ENCODE results near the gene ACACB. TPM values are rescaled to one million over a fixed set of nuclear protein-coding genes. Genes with fewer than 3 reads are reported as not detected.

Gene ACACB
- total and polyA plus RNA-seq, 4 donors = 8.4 to 70.3 (median 30.1) TPM

GRCh38 chr12:109114644-109115043 lies 1.7 kb upstream of the ACACB start:
- DNase-seq (no peak), ATAC-seq (ENCODE audit: low FRiP score) (no peak)
- intact Hi-C loops (cut with DNase I) = loop anchor here (5.0 to 10.0 kb wide), 3 partner anchors 33 to 270 kb away; no protein-coding TSS in a partner anchor
- Histone ChIP-seq H3K27me3 (ENCODE audit: control insufficient read depth in 1 of 2, insufficient read depth in 2 of 2, low read length in 1 of 2) (no peaks in the 10 kb centered on the region), H3K4me1 (ENCODE audit: control insufficient read depth in 1 of 2, insufficient read depth in 2 of 2, low read length in 2 of 2) (no peaks in the 10 kb centered on the region), H3K4me3 (ENCODE audit: low read length in 2 of 2) (no peak overlapping the region), H3K27ac (ENCODE audit: low read depth in 1 of 2, low read length in 2 of 2) (no peak overlapping the region), H3K9me3 (ENCODE audit: control insufficient read depth, low read length) (no peaks in the 10 kb centered on the region), H3K36me3 (ENCODE audit: control insufficient read depth in 1 of 2, insufficient read depth in 2 of 2, low read length in 1 of 2) (peaks cover 0 to 2% of the 10 kb centered on the region in 2 donors)
- 50 to 60% methylated on average over 2 of the region's 2 CpGs for WGBS, 2 donors

GRCh38 chr12:109115404-109115757 lies 1.0 kb upstream of the ACACB start:
- 88 to 93% methylated on average over 3 of the region's 3 CpGs for WGBS, 2 donors
- Histone ChIP-seq H3K9me3 (ENCODE audit: control insufficient read depth, low read length) (no peaks in the 10 kb centered on the region), H3K4me1 (ENCODE audit: control insufficient read depth in 1 of 2, insufficient read depth in 2 of 2, low read length in 2 of 2) (no peaks in the 10 kb centered on the region), H3K27me3 (ENCODE audit: control insufficient read depth in 1 of 2, insufficient read depth in 2 of 2, low read length in 1 of 2) (no peaks in the 10 kb centered on the region), H3K27ac (ENCODE audit: low read depth in 1 of 2, low read length in 2 of 2) (no peak overlapping the region), H3K36me3 (ENCODE audit: control insufficient read depth in 1 of 2, insufficient read depth in 2 of 2, low read length in 1 of 2) (no peaks in the 10 kb centered on the region), H3K4me3 (ENCODE audit: low read length in 2 of 2) (no peak overlapping the region)
- ATAC-seq (ENCODE audit: low FRiP score) (no peak), DNase-seq (no peak)
- intact Hi-C loops (cut with DNase I) = loop anchor here in 1 of 2 donors (10.0 kb wide), 1 partner anchor 269 kb away; no protein-coding TSS in a partner anchor

GRCh38 chr12:109116611-109116949 lies 193 bp downstream of the ACACB start:
- intact Hi-C loops (cut with DNase I) = loop anchor here in 1 of 2 donors (10.0 kb wide), 1 partner anchor 268 kb away; no protein-coding TSS in a partner anchor

GRCh38 chr12:109120095-109120494 lies 3.7 kb downstream of the ACACB start:
- no peak overlapping the region for H3K27ac ChIP-seq (ENCODE audit: low read depth in 1 of 2, low read length in 2 of 2)

More at GRCh38 chr12:109116611-109116949, 193 bp downstream of the ACACB start:
- no peaks in the 10 kb centered on the region for H3K4me1 ChIP-seq (ENCODE audit: control insufficient read depth in 1 of 2, insufficient read depth in 2 of 2, low read length in 2 of 2)
- H3K9me3 ChIP-seq (ENCODE audit: control insufficient read depth, low read length) = no peaks in the 10 kb centered on the region
- ATAC-seq (ENCODE audit: low FRiP score) = no peak
- no peaks in the 10 kb centered on the region for H3K27me3 ChIP-seq (ENCODE audit: control insufficient read depth in 1 of 2, insufficient read depth in 2 of 2, low read length in 1 of 2)
- 44 to 46% methylated on average over 12 of the region's 12 CpGs for WGBS, 2 donors
- H3K27ac ChIP-seq (ENCODE audit: low read depth in 1 of 2, low read length in 2 of 2) = no peak overlapping the region
- H3K4me3 ChIP-seq (ENCODE audit: low read length in 2 of 2) = no peak overlapping the region
- H3K36me3 ChIP-seq (ENCODE audit: control insufficient read depth in 1 of 2, insufficient read depth in 2 of 2, low read length in 1 of 2) = no peaks in the 10 kb centered on the region
- DNase-seq = no peak

GRCh38 chr12:109120557-109120956 lies 4.2 kb downstream of the ACACB start:
- H3K4me3 ChIP-seq (ENCODE audit: low read length in 2 of 2) = no peak overlapping the region
- no peaks in the 10 kb centered on the region for H3K36me3 ChIP-seq (ENCODE audit: control insufficient read depth in 1 of 2, insufficient read depth in 2 of 2, low read length in 1 of 2)
- no peaks in the 10 kb centered on the region for H3K9me3 ChIP-seq (ENCODE audit: control insufficient read depth, low read length)
- DNase-seq = no peak
- no peak overlapping the region for H3K27ac ChIP-seq (ENCODE audit: low read depth in 1 of 2, low read length in 2 of 2)
- H3K27me3 ChIP-seq (ENCODE audit: control insufficient read depth in 1 of 2, insufficient read depth in 2 of 2, low read length in 1 of 2) = no peaks in the 10 kb centered on the region
- 75 to 91% methylated on average over 4 of the region's 4 CpGs for WGBS, 2 donors
- intact Hi-C loops (cut with DNase I) = no loop called here
- ATAC-seq (ENCODE audit: low FRiP score) = no peak
- H3K4me1 ChIP-seq (ENCODE audit: control insufficient read depth in 1 of 2, insufficient read depth in 2 of 2, low read length in 2 of 2) = no peaks in the 10 kb centered on the region

More at GRCh38 chr12:109120095-109120494, 3.7 kb downstream of the ACACB start:
- Histone ChIP-seq H3K36me3 (ENCODE audit: control insufficient read depth in 1 of 2, insufficient read depth in 2 of 2, low read length in 1 of 2) (no peaks in the 10 kb centered on the region), H3K27me3 (ENCODE audit: control insufficient read depth in 1 of 2, insufficient read depth in 2 of 2, low read length in 1 of 2) (no peaks in the 10 kb centered on the region), H3K9me3 (ENCODE audit: control insufficient read depth, low read length) (no peaks in the 10 kb centered on the region), H3K4me1 (ENCODE audit: control insufficient read depth in 1 of 2, insufficient read depth in 2 of 2, low read length in 2 of 2) (no peaks in the 10 kb centered on the region), H3K4me3 (ENCODE audit: low read length in 2 of 2) (no peak overlapping the region)
- 67 to 70% methylated on average over 2 of the region's 2 CpGs for WGBS, 2 donors
- intact Hi-C loops (cut with DNase I) = no loop called here
- no peak for ATAC-seq (ENCODE audit: low FRiP score)
- DNase-seq = no peak

GRCh38 chr12:109121346-109121880 lies 5.0 kb downstream of the ACACB start:
- 94 to 100% methylated on average over 3 of the region's 3 CpGs for WGBS, 2 donors
- no peaks in the 10 kb centered on the region for H3K4me1 ChIP-seq (ENCODE audit: control insufficient read depth in 1 of 2, insufficient read depth in 2 of 2, low read length in 2 of 2)
- intact Hi-C loops (cut with DNase I) = no loop called here
- no peaks in the 10 kb centered on the region for H3K36me3 ChIP-seq (ENCODE audit: control insufficient read depth in 1 of 2, insufficient read depth in 2 of 2, low read length in 1 of 2)
- H3K27me3 ChIP-seq (ENCODE audit: control insufficient read depth in 1 of 2, insufficient read depth in 2 of 2, low read length in 1 of 2) = no peaks in the 10 kb centered on the region
- no peaks in the 10 kb centered on the region for H3K9me3 ChIP-seq (ENCODE audit: control insufficient read depth, low read length)
- ATAC-seq (ENCODE audit: low FRiP score) (no peak), DNase-seq (no peak)
- no peak overlapping the region for H3K27ac ChIP-seq (ENCODE audit: low read depth in 1 of 2, low read length in 2 of 2)
- no peak overlapping the region for H3K4me3 ChIP-seq (ENCODE audit: low read length in 2 of 2)

- WGBS, 2 donors = 84 to 85% methylated on average over 12 of the region's 12 CpGs
- DNase-seq (no peak), ATAC-seq (ENCODE audit: low FRiP score) (no peak)
- H3K36me3 ChIP-seq (ENCODE audit: control insufficient read depth in 1 of 2, insufficient read depth in 2 of 2, low read length in 1 of 2) = no peaks in the 10 kb centered on the region
- H3K27ac ChIP-seq (ENCODE audit: low read depth in 1 of 2, low read length in 2 of 2) = no peak overlapping the region
- H3K4me1 ChIP-seq (ENCODE audit: control insufficient read depth in 1 of 2, insufficient read depth in 2 of 2, low read length in 2 of 2) = no peaks in the 10 kb centered on the region
- H3K4me3 ChIP-seq (ENCODE audit: low read length in 2 of 2) = no peak overlapping the region
- no peaks in the 10 kb centered on the region for H3K27me3 ChIP-seq (ENCODE audit: control insufficient read depth in 1 of 2, insufficient read depth in 2 of 2, low read length in 1 of 2)
- no peaks in the 10 kb centered on the region for H3K9me3 ChIP-seq (ENCODE audit: control insufficient read depth, low read length)
- intact Hi-C loops (cut with DNase I) = no loop called here
These were observed 8.7 kb downstream of the ACACB start for GRCh38 chr12:109124878-109125648.

GRCh38 chr12:109125791-109126190 lies 9.4 kb downstream of the ACACB start:
- no peaks in the 10 kb centered on the region for H3K4me1 ChIP-seq (ENCODE audit: control insufficient read depth in 1 of 2, insufficient read depth in 2 of 2, low read length in 2 of 2)
- DNase-seq (no peak), ATAC-seq (ENCODE audit: low FRiP score) (no peak)
- 89 to 91% methylated on average over 7 of the region's 7 CpGs for WGBS, 2 donors
- no peak overlapping the region for H3K4me3 ChIP-seq (ENCODE audit: low read length in 2 of 2)
- H3K9me3 ChIP-seq (ENCODE audit: control insufficient read depth, low read length) = no peaks in the 10 kb centered on the region
- no peak overlapping the region for H3K27ac ChIP-seq (ENCODE audit: low read depth in 1 of 2, low read length in 2 of 2)
- H3K36me3 ChIP-seq (ENCODE audit: control insufficient read depth in 1 of 2, insufficient read depth in 2 of 2, low read length in 1 of 2) = no peaks in the 10 kb centered on the region
- no peaks in the 10 kb centered on the region for H3K27me3 ChIP-seq (ENCODE audit: control insufficient read depth in 1 of 2, insufficient read depth in 2 of 2, low read length in 1 of 2)
- intact Hi-C loops (cut with DNase I) = no loop called here

GRCh38 chr12:109126784-109127183 lies 10.4 kb downstream of the ACACB start:
- no peak overlapping the region for H3K4me3 ChIP-seq (ENCODE audit: low read length in 2 of 2)
- ATAC-seq (ENCODE audit: low FRiP score) (peak; percentile 55), DNase-seq (no peak)
- no peak overlapping the region for H3K27ac ChIP-seq (ENCODE audit: low read depth in 1 of 2, low read length in 2 of 2)
- 64 to 68% methylated on average over 3 of the region's 3 CpGs for WGBS, 2 donors
- no peaks in the 10 kb centered on the region for H3K4me1 ChIP-seq (ENCODE audit: control insufficient read depth in 1 of 2, insufficient read depth in 2 of 2, low read length in 2 of 2)
- no peaks in the 10 kb centered on the region for H3K9me3 ChIP-seq (ENCODE audit: control insufficient read depth, low read length)
- no peaks in the 10 kb centered on the region for H3K27me3 ChIP-seq (ENCODE audit: control insufficient read depth in 1 of 2, insufficient read depth in 2 of 2, low read length in 1 of 2)
- no peaks in the 10 kb centered on the region for H3K36me3 ChIP-seq (ENCODE audit: control insufficient read depth in 1 of 2, insufficient read depth in 2 of 2, low read length in 1 of 2)
- intact Hi-C loops (cut with DNase I) = no loop called here
